Spleen (tissue), 11 donors: ENCODE measurements around the gene HOXB7. TPM values are rescaled to one million over a fixed set of nuclear protein-coding genes. Genes with fewer than 3 reads are reported as not detected.

Experiments used
- DNase-seq: peaks from one replicate; pipeline ENCODE4 v3.0.0-alpha.2; 2020
- H3K27ac ChIP-seq, 8 donors: fragments of 200-600 bp; sonication (generic) in 7 of 8; 1 replicate in 4 of 8; 2 replicates in 4 of 8; pipeline versions ENCODE4 v1.5.0 to v1.8.0; 2016 to 2021; ENCODE audit warnings: inconsistent platforms in 4 of 8, mild to moderate bottlenecking in 4 of 8, moderate library complexity in 1 of 8
- H3K27me3 ChIP-seq, 7 donors: fragments of 200-600 bp; sonication (generic) in 6 of 7; replicated peaks in 1 of 7; 1 replicate in 4 of 7; 2 replicates in 3 of 7; pipeline versions ENCODE4 v1.5.0 to v1.8.0; 2016 to 2021; ENCODE audit warnings: inconsistent platforms in 3 of 7, mild to moderate bottlenecking in 1 of 7
- H3K36me3 ChIP-seq, 6 donors: fragments of 200-600 bp; sonication (generic) in 5 of 6; 1 replicate in 4 of 6; 2 replicates in 2 of 6; pipeline versions ENCODE4 v1.5.0 to v1.8.0; 2016 to 2021; ENCODE audit warnings: inconsistent platforms in 2 of 6
- H3K4me1 ChIP-seq, 6 donors: fragments of 200-600 bp; sonication (generic) in 5 of 6; 1 replicate in 3 of 6; 2 replicates in 3 of 6; pipeline versions ENCODE4 v1.5.0 to v1.8.0; 2016 to 2021; ENCODE audit warnings: inconsistent platforms in 3 of 6
- H3K4me3 ChIP-seq, 8 donors: fragments of 200-600 bp; sonication (generic) in 7 of 8; 1 replicate in 4 of 8; 2 replicates in 4 of 8; pipeline versions ENCODE4 v1.5.0 to v1.8.0; 2016 to 2021; ENCODE audit warnings: inconsistent platforms in 4 of 8, mild to moderate bottlenecking in 4 of 8, moderate library complexity in 2 of 8
- H3K9me3 ChIP-seq, 8 donors: fragments of 200-600 bp; sonication (generic) in 7 of 8; 1 replicate in 4 of 8; 2 replicates in 4 of 8; pipeline versions ENCODE4 v1.5.0 to v1.8.0; 2016 to 2021; ENCODE audit warnings: inconsistent platforms in 4 of 8
- POLR2A ChIP-seq, 3 donors: fragments of 450-650 bp; IDR thresholded peaks; one replicate each; pipeline ENCODE4 v1.5.1; 2017; ENCODE audit warnings: antibody characterized with exemption in 3 of 3, mild to moderate bottlenecking in 1 of 3
- POLR2AphosphoS5 ChIP-seq, 3 donors: sonication (generic); formaldehyde crosslinking; IDR thresholded peaks; one replicate each; pipeline ENCODE4 v1.5.1; 2017; ENCODE audit warnings: antibody characterized with exemption in 3 of 3
- WGBS, 5 donors: extraction: QIAGEN DNeasy Blood & Tissue Kit in 3 of 5; methylation state at CpG; one replicate each; pipeline versions ENCODE4 v1.1.5 to v1.1.7; 2013 to 2018; 5-methylcytosine and 5-hydroxymethylcytosine counted together
- intact Hi-C: fragments of 100-400 bp; cut with DNase I; formaldehyde crosslinking; loops from one replicate; pipeline ENCODE4 v1.15.0; 2023; ENCODE audit warnings: low total_unique reads
- polyA plus RNA-seq, 3 donors: library from polyadenylated mRNA; stranded (reverse); fragments of 200-250 nt; gene quantifications; one replicate each; pipeline ENCODE4 v1.2.1, GENCODE V29; 2013
- total RNA-seq, 7 donors: library from RNA; depleted of rRNA in 3 of 7; stranded (reverse); fragments of >200 nt in 3 of 7; fragmentation: NEBNext Ultra II Directional in 4 of 7; extraction: Animal tissue kit (Norgen Biotek cat#: 25700) in 4 of 7; gene quantifications; one replicate each; pipeline versions ENCODE4 v1.1.0 to v1.2.1, GENCODE V29; 2016 to 2021
- TF ChIP-seq, protein P1 (sequence below), 11 experiments: fragments of 200-600 bp in 7 of 11; fragments of 450-650 bp in 4 of 11; sonication (generic) in 4 of 11; IDR thresholded peaks in 8 of 11; conservative IDR thresholded peaks in 3 of 11; 1 replicate in 7 of 11; 2 replicates in 4 of 11; pipeline versions ENCODE4 v1.4.0 to v1.8.0; 2016 to 2021; ENCODE audit warnings: antibody characterized with exemption in 11 of 11, inconsistent platforms in 4 of 11, mild to moderate bottlenecking in 1 of 11
- donor health status: healthy with polysubstance abuse.
- donor health status: DM: no; HTN: no; CAD: no; lungs with moderate emphysema.
- donor health status: DM: no; HTN: no; CAD: no.
- donor health status: Bipolar disorder and iron deficiency.
- donor health status: healthy.
- donor health status: DM: no; HTN: no; CAD: no.
- donor health status: DM: yes; HTN: yes; CAD: no.

The HOXB7 gene
- total and polyA plus RNA-seq, 10 donors, result 1.3 to 7.5 (median 3.1) TPM

DNA sequence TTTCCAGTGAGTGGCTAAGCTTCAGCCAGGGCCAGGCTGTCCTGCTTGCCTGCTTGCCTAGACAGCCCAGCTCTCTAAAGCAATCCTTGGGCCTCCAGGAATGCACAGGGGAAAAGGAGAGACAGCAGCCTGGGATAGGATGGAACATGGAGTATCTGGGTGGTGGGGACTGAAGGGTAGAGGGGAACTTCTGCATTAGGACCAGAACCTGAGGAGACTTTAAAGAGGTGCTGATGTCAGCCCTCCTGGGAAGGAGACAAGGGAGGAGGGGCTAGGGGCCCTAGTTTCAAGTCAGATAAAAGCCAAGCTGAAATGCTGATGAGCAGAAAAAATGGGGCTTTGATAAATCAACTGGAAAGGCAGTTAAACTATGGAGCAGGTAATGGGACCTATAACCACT, 1.8 kb downstream of the HOXB7 start:
- H3K4me1 ChIP-seq, result peaks cover 11 to 57% (median 44%) of the 10 kb centered on the region in 6 donors
- H3K27me3 ChIP-seq, result peaks cover 0 to 100% (median 80%) of the 10 kb centered on the region in 7 donors
- no peak overlapping the region for H3K27ac ChIP-seq
- H3K4me3 ChIP-seq, result no peak overlapping the region
- intact Hi-C loops, result no loop called here
- no peak for DNase-seq
- H3K36me3 ChIP-seq, result no peaks in the 10 kb centered on the region
- H3K9me3 ChIP-seq, result no peaks in the 10 kb centered on the region
- TF ChIP-seq POLR2A (IDR thresholded peaks at IDR 0.05) (no peak), POLR2AphosphoS5 (IDR thresholded peaks at IDR 0.05) (no peak)
- TF ChIP-seq, protein P1, sequence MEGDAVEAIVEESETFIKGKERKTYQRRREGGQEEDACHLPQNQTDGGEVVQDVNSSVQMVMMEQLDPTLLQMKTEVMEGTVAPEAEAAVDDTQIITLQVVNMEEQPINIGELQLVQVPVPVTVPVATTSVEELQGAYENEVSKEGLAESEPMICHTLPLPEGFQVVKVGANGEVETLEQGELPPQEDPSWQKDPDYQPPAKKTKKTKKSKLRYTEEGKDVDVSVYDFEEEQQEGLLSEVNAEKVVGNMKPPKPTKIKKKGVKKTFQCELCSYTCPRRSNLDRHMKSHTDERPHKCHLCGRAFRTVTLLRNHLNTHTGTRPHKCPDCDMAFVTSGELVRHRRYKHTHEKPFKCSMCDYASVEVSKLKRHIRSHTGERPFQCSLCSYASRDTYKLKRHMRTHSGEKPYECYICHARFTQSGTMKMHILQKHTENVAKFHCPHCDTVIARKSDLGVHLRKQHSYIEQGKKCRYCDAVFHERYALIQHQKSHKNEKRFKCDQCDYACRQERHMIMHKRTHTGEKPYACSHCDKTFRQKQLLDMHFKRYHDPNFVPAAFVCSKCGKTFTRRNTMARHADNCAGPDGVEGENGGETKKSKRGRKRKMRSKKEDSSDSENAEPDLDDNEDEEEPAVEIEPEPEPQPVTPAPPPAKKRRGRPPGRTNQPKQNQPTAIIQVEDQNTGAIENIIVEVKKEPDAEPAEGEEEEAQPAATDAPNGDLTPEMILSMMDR (IDR thresholded peaks at IDR 0.05 in 8 of 11, conservative IDR thresholded peaks at IDR 0.05 in 3 of 11), result no peak

DNA sequence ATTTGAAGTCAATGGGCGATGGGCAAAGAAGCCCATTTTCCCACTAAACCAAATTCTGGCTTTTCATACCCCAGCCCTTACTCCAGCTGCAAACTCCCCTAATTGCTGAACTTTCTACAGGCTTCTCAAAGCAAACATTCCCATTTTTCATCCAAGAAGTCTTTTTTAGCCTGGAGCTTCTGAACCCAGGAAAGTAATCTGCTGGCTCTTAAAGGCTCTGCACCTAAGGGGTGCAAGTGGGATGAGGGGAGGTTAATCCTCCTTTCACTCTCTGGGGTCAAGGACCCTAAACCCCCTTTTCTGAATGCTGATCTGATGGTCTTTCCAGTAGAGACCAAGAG, 2.4 kb downstream of the HOXB7 start:
- WGBS, 5 donors, result 93 to 100% (median 96%) methylated on average over 1 of the region's 1 CpG
- DNase-seq, result no peak
- intact Hi-C loops, result no loop called here
- Histone ChIP-seq H3K27ac (no peak overlapping the region), H3K9me3 (no peaks in the 10 kb centered on the region), H3K4me3 (no peak overlapping the region), H3K36me3 (no peaks in the 10 kb centered on the region), H3K27me3 (peaks cover 0 to 100% (median 79%) of the 10 kb centered on the region in 7 donors), H3K4me1 (peaks cover 7 to 57% (median 39%) of the 10 kb centered on the region in 6 donors)
- no peak for TF ChIP-seq POLR2A (IDR thresholded peaks at IDR 0.05)
- TF ChIP-seq, protein P1 (IDR thresholded peaks at IDR 0.05 in 8 of 11, conservative IDR thresholded peaks at IDR 0.05 in 3 of 11), result no peak
- no peak for TF ChIP-seq POLR2AphosphoS5 (IDR thresholded peaks at IDR 0.05)

DNA sequence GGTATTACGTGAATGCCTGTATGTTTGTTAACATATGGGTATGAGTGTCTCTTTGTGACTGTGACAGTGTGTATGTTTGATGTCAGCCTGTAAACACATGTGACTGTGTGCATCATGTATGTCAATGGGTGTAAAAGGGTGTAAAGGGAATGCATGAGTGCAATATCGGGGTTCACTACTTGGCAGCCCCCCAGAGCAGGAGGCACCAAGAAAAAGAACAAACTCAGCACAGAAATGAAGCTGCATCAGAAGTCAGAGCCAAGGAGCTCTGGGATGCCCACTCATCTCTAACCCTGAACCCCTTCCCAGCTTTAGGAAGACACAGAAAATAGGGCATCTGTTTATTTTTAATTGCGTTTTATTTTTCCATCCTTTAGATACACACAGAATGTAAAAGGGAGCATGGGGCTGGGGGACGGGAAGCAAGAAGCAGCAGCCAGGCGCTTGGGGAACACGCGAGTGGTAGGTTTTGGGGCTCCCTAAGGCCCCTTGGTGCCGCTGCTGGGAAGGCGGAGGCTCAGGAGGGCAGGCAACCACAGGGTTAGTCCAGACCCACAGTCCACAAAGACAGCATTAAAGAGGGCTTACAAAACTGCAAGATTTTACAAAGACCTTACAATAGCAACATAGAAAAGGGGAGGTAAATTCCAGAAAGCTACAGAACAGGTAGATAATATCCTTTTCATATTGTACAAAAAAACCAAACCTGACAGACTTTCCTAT, 3.8 kb downstream of the HOXB7 start:
- Histone ChIP-seq H3K27me3 (peaks cover 0 to 100% (median 78%) of the 10 kb centered on the region in 7 donors), H3K4me1 (peaks cover 12 to 56% (median 31%) of the 10 kb centered on the region in 6 donors), H3K36me3 (no peaks in the 10 kb centered on the region), H3K4me3 (no peak overlapping the region), H3K27ac (no peak overlapping the region), H3K9me3 (no peaks in the 10 kb centered on the region)
- 88 to 96% (median 95%) methylated on average over 9 of the region's 9 CpGs for WGBS, 5 donors
- intact Hi-C loops, result no loop called here
- TF ChIP-seq POLR2A (IDR thresholded peaks at IDR 0.05) (no peak), POLR2AphosphoS5 (IDR thresholded peaks at IDR 0.05) (no peak)
- TF ChIP-seq, protein P1 (IDR thresholded peaks at IDR 0.05 in 8 of 11, conservative IDR thresholded peaks at IDR 0.05 in 3 of 11), result no peak
- DNase-seq, result no peak

DNA sequence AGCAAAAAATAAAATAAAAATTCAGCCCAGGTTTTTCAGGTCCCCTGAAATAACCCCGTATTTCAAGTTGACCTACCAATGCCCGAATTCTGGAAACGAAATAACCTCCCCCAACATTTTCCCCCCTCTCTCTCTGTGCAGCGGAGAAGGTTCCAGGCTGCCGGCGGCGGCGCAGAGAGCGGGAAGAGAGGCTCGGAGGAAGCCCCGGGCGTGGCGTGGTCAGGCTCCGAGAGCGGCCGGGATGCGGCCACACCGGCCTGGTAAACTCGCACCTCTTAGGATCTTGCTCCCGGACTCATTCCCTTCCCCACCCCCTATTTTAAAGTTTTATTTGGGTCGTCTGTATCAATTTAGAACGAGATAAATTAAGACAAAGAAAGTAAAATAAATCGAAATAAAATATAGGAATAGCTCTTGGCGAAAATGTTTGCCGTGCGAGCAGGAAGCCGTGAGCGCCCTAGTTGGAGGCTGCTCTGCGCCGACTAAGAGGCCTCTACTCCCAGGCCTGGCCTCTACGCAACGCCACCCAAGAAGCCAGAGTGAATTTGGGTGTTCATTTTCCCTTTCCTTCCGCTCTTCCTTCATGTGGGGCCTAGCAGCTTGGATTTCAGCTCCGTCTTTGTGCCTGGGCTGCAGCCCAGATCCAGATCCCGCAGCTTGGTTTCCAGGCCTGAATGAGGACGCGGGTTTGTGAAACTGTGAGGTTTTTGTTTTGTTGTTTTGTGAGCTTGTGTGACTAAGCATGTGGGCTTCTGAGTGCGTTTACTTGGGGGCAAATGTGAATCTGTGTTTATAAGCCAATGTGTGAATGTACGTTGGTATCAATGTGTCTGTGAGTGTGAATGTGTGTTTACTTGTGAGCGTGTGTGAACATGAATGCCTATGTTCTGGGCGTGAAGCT, 4.6 kb downstream of the HOXB7 start:
- no peak overlapping the region for H3K4me3 ChIP-seq
- no peaks in the 10 kb centered on the region for H3K36me3 ChIP-seq
- intact Hi-C loops, result no loop called here
- H3K27me3 ChIP-seq, result peaks cover 0 to 100% (median 78%) of the 10 kb centered on the region in 7 donors
- WGBS, 5 donors, result 83 to 90% (median 86%) methylated on average over 41 of the region's 41 CpGs
- peak; percentile 49 for DNase-seq
- no peaks in the 10 kb centered on the region for H3K9me3 ChIP-seq
- no peak overlapping the region for H3K27ac ChIP-seq
- TF ChIP-seq, protein P1 (IDR thresholded peaks at IDR 0.05 in 8 of 11, conservative IDR thresholded peaks at IDR 0.05 in 3 of 11), result no peak
- peak in 1 of 3 donors; percentile 6 for TF ChIP-seq POLR2AphosphoS5 (IDR thresholded peaks at IDR 0.05)
- H3K4me1 ChIP-seq, result peaks cover 8 to 55% (median 26%) of the 10 kb centered on the region in 6 donors
